ENCODE measurements around the gene PNPLA3. TPM values are rescaled to one million over a fixed set of nuclear protein-coding genes. Genes with fewer than 3 reads are reported as not detected.

The PNPLA3 gene
- total RNA-seq, 6 donors from 2014 or later, result 0.59 to 6.3 (median 4.5) TPM

DNA sequence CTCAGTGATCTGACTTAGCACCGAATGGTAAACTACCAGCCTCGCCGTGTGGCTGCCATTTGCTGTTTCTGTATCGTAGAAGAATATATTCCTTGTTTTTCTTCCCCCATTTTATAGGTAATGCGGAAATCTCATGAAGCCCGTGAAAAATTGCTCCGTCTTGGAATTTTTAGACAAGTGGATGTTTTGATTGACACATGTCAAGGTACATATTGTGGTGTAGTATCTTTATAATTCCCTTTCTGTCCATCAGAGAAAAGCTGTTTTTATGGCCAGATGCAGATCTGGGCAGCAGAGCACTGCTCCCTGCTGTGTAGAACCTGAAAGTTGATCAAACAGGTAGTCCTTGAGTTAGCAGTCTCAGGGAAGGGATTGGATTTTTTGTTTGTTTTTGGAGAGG lies 45.0 kb downstream of the PNPLA3 start:
- 94 to 96% methylated on average over 7 of the region's 7 CpGs for WGBS, 2 donors
- H3K27ac ChIP-seq, result no peak overlapping the region
- H3K27me3 ChIP-seq, result no peaks in the 10 kb centered on the region
- H3K9me3 ChIP-seq, result no peaks in the 10 kb centered on the region
- ATAC-seq (ENCODE audit: low FRiP score in 2 of 2) (no peak), DNase-seq (no peak)
- H3K36me3 ChIP-seq, result peaks cover 42 to 98% (median 73%) of the 10 kb centered on the region in 4 donors
- no peaks in the 10 kb centered on the region for H3K4me1 ChIP-seq
- no peak for TF ChIP-seq POLR2AphosphoS5 (IDR thresholded peaks at IDR 0.05)
- H3K4me3 ChIP-seq, result no peak overlapping the region

DNA sequence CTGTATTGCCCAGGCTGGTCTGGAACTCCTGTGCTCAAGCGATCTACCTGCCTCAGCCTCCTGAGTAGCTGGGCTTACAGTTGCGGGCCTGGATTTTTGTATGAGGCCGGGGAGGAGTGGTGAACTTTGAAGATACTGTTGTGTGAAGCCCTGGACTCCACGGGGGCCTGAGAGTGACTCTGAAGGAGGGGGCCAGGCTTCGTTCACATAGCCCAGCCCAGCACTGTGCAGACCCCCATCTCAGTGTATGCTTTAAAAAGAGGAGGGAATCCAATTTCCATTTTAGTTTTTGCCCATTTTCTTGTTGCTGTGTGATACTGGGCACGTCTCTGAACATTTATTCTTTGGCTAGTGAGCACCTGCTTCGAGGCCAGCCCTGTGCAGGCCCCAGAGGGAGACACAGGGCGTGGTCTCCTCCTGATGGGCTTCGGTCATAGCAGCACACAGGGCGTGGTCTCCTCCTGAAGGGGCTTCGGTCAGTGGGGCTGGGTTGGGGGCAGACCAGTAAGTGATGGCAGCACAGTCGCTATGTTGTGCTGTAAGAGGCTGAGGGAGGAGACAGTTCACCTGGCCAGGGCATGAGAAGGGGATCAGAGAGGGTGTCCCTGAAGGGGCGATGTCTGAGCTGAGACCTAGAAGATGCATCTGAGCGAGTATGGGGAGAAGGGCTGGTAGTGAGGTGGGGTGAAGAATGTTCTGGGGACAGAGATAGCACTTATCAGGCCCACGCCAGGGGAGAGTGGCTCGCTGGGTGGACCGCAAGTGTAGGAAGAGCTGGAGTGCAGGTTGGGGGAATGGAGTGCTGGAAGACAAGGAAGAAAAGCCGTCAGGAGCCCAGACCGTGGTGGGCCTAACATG lies 45.6 kb downstream of the PNPLA3 start:
- 91 to 94% methylated on average over 19 of the region's 19 CpGs for WGBS, 2 donors
- peaks cover 39 to 98% (median 74%) of the 10 kb centered on the region in 4 donors for H3K36me3 ChIP-seq
- no peak for TF ChIP-seq POLR2A (IDR thresholded peaks at IDR 0.05)
- TF ChIP-seq CTCF (IDR thresholded peaks at IDR 0.05), result no peak
- no peak for TF ChIP-seq POLR2AphosphoS5 (IDR thresholded peaks at IDR 0.05)
- TF ChIP-seq EP300 (IDR thresholded peaks at IDR 0.05), result no peak
- no peak overlapping the region for H3K4me3 ChIP-seq
- H3K27me3 ChIP-seq, result no peaks in the 10 kb centered on the region
- DNase-seq, result no peak
- no peak overlapping the region for H3K27ac ChIP-seq
- H3K4me1 ChIP-seq, result no peaks in the 10 kb centered on the region
- ATAC-seq (ENCODE audit: low FRiP score in 2 of 2), result peak in 1 of 2 donors; percentile 22
- H3K9me3 ChIP-seq, result no peaks in the 10 kb centered on the region

DNA sequence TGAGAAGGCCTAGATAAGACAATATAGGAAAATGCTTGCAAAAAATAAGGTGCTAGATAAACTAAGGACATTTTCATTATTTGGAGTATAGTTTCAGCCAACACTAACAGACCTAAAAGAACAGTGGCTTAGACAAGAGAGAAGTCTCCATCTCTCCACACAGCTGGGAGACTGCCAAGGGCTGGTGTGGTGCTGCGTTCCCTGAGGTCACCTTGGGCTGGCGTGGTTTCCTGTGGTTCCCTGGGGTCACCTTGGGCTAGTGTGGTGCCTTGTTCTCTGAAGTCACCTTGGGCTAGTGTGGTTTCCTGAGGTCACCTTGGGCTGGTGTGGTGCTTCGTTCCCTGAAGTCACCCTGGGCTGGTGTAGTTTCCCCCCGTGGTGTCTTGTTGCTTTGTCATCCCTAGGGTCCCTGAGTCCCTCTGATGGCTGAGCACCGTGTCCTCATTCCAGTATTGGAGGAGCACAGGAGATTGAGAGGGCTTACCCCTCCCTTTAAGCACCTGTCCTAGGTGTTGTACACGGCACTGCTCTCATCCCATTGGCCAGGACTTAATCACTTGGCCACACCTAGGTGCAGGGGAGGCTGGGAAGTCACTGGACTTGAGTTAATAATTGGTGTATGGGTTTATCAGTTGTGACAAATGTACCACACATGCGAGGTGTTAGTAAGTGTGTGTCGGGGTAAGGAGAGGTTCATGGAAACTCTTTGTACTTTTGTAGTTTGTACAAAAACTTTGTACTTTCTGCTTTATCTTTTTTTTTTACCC lies 46.6 kb downstream of the PNPLA3 start:
- no peak for DNase-seq
- no peak for ATAC-seq (ENCODE audit: low FRiP score in 2 of 2)
- H3K27me3 ChIP-seq, result no peaks in the 10 kb centered on the region

DNA sequence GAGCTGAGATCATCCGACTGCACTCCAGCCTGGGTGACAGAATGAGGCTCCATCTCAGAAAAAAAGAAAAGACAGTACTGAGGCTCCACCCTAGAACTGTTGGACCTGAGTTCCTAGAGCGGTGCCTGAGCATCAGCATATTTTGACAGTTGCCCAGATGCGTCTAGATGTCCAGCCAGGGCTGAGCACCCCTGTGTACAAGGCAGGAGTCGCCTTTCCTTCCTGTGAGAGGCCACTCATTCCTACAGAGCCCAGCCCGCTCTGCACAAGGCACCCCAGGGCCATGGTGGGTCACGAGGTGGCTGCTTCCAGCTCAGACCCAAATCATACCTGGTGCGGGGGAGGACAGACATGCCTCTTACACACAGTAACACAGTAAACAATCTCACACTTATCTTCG lies 47.5 kb downstream of the PNPLA3 start:
- Histone ChIP-seq H3K9me3 (no peaks in the 10 kb centered on the region), H3K36me3 (peaks cover 33 to 98% (median 74%) of the 10 kb centered on the region in 4 donors), H3K4me3 (no peak overlapping the region), H3K27ac (no peak overlapping the region), H3K27me3 (no peaks in the 10 kb centered on the region), H3K4me1 (no peaks in the 10 kb centered on the region)
- WGBS, 2 donors, result 82 to 90% methylated on average over 3 to 8 of the region's 8 CpGs
- no peak for TF ChIP-seq CTCF (IDR thresholded peaks at IDR 0.05)
- TF ChIP-seq POLR2A (IDR thresholded peaks at IDR 0.05), result no peak
- no peak for TF ChIP-seq EP300 (IDR thresholded peaks at IDR 0.05)
- no peak for TF ChIP-seq POLR2AphosphoS5 (IDR thresholded peaks at IDR 0.05)
- no peak for ATAC-seq (ENCODE audit: low FRiP score in 2 of 2)
- no peak for DNase-seq

More for the DNA sequence above, 46.6 kb downstream of the PNPLA3 start:
- Histone ChIP-seq H3K27ac (no peak overlapping the region), H3K9me3 (no peaks in the 10 kb centered on the region), H3K4me1 (no peaks in the 10 kb centered on the region), H3K4me3 (no peak overlapping the region), H3K36me3 (peaks cover 31 to 98% (median 74%) of the 10 kb centered on the region in 4 donors)
- TF ChIP-seq CTCF (IDR thresholded peaks at IDR 0.05) (no peak), EP300 (IDR thresholded peaks at IDR 0.05) (no peak), POLR2A (IDR thresholded peaks at IDR 0.05) (no peak), POLR2AphosphoS5 (IDR thresholded peaks at IDR 0.05) (no peak)
- WGBS, 2 donors, result 83 to 88% methylated on average over 6 to 8 of the region's 8 CpGs

- no peaks in the 10 kb centered on the region for H3K4me1 ChIP-seq
- WGBS, 2 donors, result 95 to 99% methylated on average over 9 to 10 of the region's 10 CpGs
These were observed 49.4 kb downstream of the PNPLA3 start for GRCh38 chr22:43972931-43973462.

More at GRCh38 chr22:43972931-43973462, 49.4 kb downstream of the PNPLA3 start:
- Histone ChIP-seq H3K9me3 (no peaks in the 10 kb centered on the region), H3K36me3 (peaks cover 28 to 98% (median 75%) of the 10 kb centered on the region in 4 donors), H3K4me3 (no peak overlapping the region), H3K27ac (no peak overlapping the region), H3K27me3 (no peaks in the 10 kb centered on the region)
- no peak for DNase-seq
- no peak for TF ChIP-seq POLR2AphosphoS5 (IDR thresholded peaks at IDR 0.05)
- TF ChIP-seq CTCF (IDR thresholded peaks at IDR 0.05), result no peak
- TF ChIP-seq POLR2A (IDR thresholded peaks at IDR 0.05), result no peak
- TF ChIP-seq EP300 (IDR thresholded peaks at IDR 0.05), result no peak
- no peak for ATAC-seq (ENCODE audit: low FRiP score in 2 of 2)

All from upper lobe of left lung (tissue), 6 donors.